ENCODE data around the gene INTS7. TPM values are rescaled to one million over a fixed set of nuclear protein-coding genes. Genes with fewer than 3 reads are reported as not detected.

The INTS7 gene
- total RNA-seq, 1 experiment from 2014 or later, result 35.5 TPM

DNA sequence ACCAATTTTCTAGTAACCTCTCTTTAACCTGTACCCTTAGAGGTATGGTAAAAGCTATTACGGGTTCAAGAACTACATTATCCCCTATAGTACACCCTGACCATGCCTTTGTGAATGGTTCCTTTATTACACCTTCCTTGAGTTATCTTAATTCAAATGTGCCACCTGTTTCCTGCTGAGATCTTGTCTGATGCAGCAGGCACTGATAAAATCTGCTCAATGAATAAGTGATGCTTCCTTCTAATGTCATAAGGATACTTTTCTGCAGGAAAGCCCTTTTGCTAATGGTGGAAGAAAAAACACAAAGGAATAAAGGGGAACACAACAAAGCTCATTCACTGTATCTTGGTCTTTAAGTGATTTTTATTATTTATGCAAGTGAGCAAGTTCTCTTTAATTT is 25.8 kb downstream of the INTS7 start:
- H3K36me3 ChIP-seq (ENCODE audit: control insufficient read depth, insufficient read depth, low read length), result peaks cover 29% of the 10 kb centered on the region
- ATAC-seq, result no peak
- no peak for DNase-seq (ENCODE audit: low read depth, low spot score)
- in situ Hi-C loops (cut with HindIII; ENCODE audit: low pct_unique_long_range_greater_than_20kb, low sequenced_read_pairs), result no loop called here
- no TSS peak for BruUV-seq (replicated peaks)
- TF ChIP-seq TCF7L2 (IDR thresholded peaks at IDR 0.05; ENCODE audit: low read depth, low read length), result no peak
- TF ChIP-seq, protein P1, sequence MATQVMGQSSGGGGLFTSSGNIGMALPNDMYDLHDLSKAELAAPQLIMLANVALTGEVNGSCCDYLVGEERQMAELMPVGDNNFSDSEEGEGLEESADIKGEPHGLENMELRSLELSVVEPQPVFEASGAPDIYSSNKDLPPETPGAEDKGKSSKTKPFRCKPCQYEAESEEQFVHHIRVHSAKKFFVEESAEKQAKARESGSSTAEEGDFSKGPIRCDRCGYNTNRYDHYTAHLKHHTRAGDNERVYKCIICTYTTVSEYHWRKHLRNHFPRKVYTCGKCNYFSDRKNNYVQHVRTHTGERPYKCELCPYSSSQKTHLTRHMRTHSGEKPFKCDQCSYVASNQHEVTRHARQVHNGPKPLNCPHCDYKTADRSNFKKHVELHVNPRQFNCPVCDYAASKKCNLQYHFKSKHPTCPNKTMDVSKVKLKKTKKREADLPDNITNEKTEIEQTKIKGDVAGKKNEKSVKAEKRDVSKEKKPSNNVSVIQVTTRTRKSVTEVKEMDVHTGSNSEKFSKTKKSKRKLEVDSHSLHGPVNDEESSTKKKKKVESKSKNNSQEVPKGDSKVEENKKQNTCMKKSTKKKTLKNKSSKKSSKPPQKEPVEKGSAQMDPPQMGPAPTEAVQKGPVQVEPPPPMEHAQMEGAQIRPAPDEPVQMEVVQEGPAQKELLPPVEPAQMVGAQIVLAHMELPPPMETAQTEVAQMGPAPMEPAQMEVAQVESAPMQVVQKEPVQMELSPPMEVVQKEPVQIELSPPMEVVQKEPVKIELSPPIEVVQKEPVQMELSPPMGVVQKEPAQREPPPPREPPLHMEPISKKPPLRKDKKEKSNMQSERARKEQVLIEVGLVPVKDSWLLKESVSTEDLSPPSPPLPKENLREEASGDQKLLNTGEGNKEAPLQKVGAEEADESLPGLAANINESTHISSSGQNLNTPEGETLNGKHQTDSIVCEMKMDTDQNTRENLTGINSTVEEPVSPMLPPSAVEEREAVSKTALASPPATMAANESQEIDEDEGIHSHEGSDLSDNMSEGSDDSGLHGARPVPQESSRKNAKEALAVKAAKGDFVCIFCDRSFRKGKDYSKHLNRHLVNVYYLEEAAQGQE (IDR thresholded peaks at IDR 0.05; ENCODE audit: insufficient read depth in 1 of 2, low read depth in 2 of 2, low read length in 1 of 2), result no peak
- no peak for TF ChIP-seq POLR2AphosphoS5 (IDR thresholded peaks at IDR 0.05; ENCODE audit: low read depth, low read length)
- no peak for TF ChIP-seq SIN3A (IDR thresholded peaks at IDR 0.05; ENCODE audit: borderline replicate concordance, insufficient read depth, low read depth, low read length)
- TF ChIP-seq, protein P2, sequence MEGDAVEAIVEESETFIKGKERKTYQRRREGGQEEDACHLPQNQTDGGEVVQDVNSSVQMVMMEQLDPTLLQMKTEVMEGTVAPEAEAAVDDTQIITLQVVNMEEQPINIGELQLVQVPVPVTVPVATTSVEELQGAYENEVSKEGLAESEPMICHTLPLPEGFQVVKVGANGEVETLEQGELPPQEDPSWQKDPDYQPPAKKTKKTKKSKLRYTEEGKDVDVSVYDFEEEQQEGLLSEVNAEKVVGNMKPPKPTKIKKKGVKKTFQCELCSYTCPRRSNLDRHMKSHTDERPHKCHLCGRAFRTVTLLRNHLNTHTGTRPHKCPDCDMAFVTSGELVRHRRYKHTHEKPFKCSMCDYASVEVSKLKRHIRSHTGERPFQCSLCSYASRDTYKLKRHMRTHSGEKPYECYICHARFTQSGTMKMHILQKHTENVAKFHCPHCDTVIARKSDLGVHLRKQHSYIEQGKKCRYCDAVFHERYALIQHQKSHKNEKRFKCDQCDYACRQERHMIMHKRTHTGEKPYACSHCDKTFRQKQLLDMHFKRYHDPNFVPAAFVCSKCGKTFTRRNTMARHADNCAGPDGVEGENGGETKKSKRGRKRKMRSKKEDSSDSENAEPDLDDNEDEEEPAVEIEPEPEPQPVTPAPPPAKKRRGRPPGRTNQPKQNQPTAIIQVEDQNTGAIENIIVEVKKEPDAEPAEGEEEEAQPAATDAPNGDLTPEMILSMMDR (IDR thresholded peaks at IDR 0.05), result no peak
- H3K4me1 ChIP-seq (ENCODE audit: control insufficient read depth, insufficient read depth, low read length), result peaks cover 3% of the 10 kb centered on the region; the same call in 1 of the 2 replicates
- H3K27ac ChIP-seq (ENCODE audit: low read length), result no peak overlapping the region
- ChIA-PET POLR2A (no interaction called here), CTCF (no interaction called here)
- H3K9me3 ChIP-seq (ENCODE audit: control insufficient read depth, insufficient read depth, low read depth, low read length), result no peaks in the 10 kb centered on the region
- intact Hi-C loops (cut with micrococcal nuclease; ENCODE audit: unreplicated experiment), result no loop called here
- no peak overlapping the region for H3K4me3 ChIP-seq (ENCODE audit: low read depth in 2 of 2, low read length in 2 of 2)
- no peaks in the 10 kb centered on the region for H3K27me3 ChIP-seq (ENCODE audit: control insufficient read depth, insufficient read depth, low read length)

DNA sequence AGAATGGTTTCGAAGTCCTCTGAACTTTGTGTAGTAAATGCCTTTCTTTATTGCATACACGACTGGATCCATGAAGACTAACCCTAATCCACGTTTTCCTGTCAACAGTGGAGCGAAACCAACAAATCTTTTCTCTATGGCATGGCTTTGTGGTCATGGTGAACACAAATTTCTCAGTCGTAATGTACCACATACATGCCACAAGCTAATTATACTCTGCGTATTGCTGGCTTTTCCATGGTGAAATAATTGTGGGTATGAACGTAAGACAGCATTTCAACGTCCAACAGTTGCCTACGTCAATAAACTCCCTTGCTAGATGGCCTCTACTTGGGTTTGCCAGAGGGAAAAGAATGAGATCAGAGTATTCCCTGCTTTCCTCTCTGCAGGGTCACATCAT is 27.5 kb downstream of the INTS7 start:
- ChIA-PET POLR2A (no interaction called here), CTCF (no interaction called here)
- Histone ChIP-seq H3K36me3 (ENCODE audit: control insufficient read depth, insufficient read depth, low read length) (peaks cover 29% of the 10 kb centered on the region), H3K4me1 (ENCODE audit: control insufficient read depth, insufficient read depth, low read length) (peaks cover 3% of the 10 kb centered on the region; the same call in 1 of the 2 replicates), H3K27ac (ENCODE audit: low read length) (no peak overlapping the region), H3K27me3 (ENCODE audit: control insufficient read depth, insufficient read depth, low read length) (no peaks in the 10 kb centered on the region), H3K4me3 (ENCODE audit: low read depth in 2 of 2, low read length in 2 of 2) (no peak overlapping the region), H3K9me3 (ENCODE audit: control insufficient read depth, insufficient read depth, low read depth, low read length) (no peaks in the 10 kb centered on the region)
- TF ChIP-seq, protein P2 (IDR thresholded peaks at IDR 0.05), result no peak
- TF ChIP-seq, protein P1 (IDR thresholded peaks at IDR 0.05; ENCODE audit: insufficient read depth in 1 of 2, low read depth in 2 of 2, low read length in 1 of 2), result no peak
- TF ChIP-seq POLR2AphosphoS5 (IDR thresholded peaks at IDR 0.05; ENCODE audit: low read depth, low read length) (no peak), TCF7L2 (IDR thresholded peaks at IDR 0.05; ENCODE audit: low read depth, low read length) (no peak), SIN3A (IDR thresholded peaks at IDR 0.05; ENCODE audit: borderline replicate concordance, insufficient read depth, low read depth, low read length) (no peak)
- in situ Hi-C loops (cut with HindIII; ENCODE audit: low pct_unique_long_range_greater_than_20kb, low sequenced_read_pairs), result no loop called here
- DNase-seq (ENCODE audit: low read depth, low spot score) (no peak), ATAC-seq (no peak)
- intact Hi-C loops (cut with micrococcal nuclease; ENCODE audit: unreplicated experiment), result no loop called here
- no TSS peak for BruUV-seq (replicated peaks)
